ENCODE results near the gene CYP46A1. TPM values are rescaled to one million over a fixed set of nuclear protein-coding genes. Genes with fewer than 3 reads are reported as not detected.
A peak's percentile ranks its signal among the peaks of the same experiment; 100 is the strongest.

CYP46A1 gene
- total RNA-seq (2021) (not detected in 2 replicates), Bru-seq, nascent RNA (percentile 5 among the genes with signal in this experiment), BruChase-seq, experiment 1, labeled RNA remaining after a 2-hour chase (percentile 10 among the genes with signal in this experiment), BruChase-seq, experiment 2, labeled RNA remaining after a 6-hour chase (percentile 10 among the genes with signal in this experiment)
- long read RNA-seq: 0 reads

- TF ChIP-seq, protein P1, sequence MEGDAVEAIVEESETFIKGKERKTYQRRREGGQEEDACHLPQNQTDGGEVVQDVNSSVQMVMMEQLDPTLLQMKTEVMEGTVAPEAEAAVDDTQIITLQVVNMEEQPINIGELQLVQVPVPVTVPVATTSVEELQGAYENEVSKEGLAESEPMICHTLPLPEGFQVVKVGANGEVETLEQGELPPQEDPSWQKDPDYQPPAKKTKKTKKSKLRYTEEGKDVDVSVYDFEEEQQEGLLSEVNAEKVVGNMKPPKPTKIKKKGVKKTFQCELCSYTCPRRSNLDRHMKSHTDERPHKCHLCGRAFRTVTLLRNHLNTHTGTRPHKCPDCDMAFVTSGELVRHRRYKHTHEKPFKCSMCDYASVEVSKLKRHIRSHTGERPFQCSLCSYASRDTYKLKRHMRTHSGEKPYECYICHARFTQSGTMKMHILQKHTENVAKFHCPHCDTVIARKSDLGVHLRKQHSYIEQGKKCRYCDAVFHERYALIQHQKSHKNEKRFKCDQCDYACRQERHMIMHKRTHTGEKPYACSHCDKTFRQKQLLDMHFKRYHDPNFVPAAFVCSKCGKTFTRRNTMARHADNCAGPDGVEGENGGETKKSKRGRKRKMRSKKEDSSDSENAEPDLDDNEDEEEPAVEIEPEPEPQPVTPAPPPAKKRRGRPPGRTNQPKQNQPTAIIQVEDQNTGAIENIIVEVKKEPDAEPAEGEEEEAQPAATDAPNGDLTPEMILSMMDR (conservative IDR thresholded peaks at IDR 0.05): no peak
- no peak for TF ChIP-seq EZH2 (IDR thresholded peaks at IDR 0.05; ENCODE audit: low read depth)
- Histone ChIP-seq H3K27me3 (ENCODE audit: insufficient read depth, low read depth) (peaks cover 12% of the 10 kb centered on the region; the same call in 1 of the 2 replicates), H3F3A (ENCODE audit: insufficient read depth, low read depth) (no peaks in the 10 kb centered on the region), H3K4me1 (replicated peaks; ENCODE audit: insufficient read depth) (no peaks in the 10 kb centered on the region), H2AFZ (peak within 1 kb of the TSS; percentile 90), H3K36me3 (ENCODE audit: low read depth) (no peaks in the 10 kb centered on the region), H4K20me1 (ENCODE audit: insufficient read depth) (no peaks in the 10 kb centered on the region), H3K79me2 (ENCODE audit: low read depth) (no peaks in the 10 kb centered on the region), H3K9me2 (ENCODE audit: insufficient read depth) (no peaks in the 10 kb centered on the region), H3K4me2 (peak within 1 kb of the TSS; percentile 89), H3K4me3 (peak within 1 kb of the TSS; percentile 61), H3K9me3 (ENCODE audit: insufficient read depth, low read depth) (no peaks in the 10 kb centered on the region), H3K27ac (no peak within 1 kb of the TSS)
- POLR2A ChIA-PET (ENCODE audit: unreplicated experiment): interaction anchor here (0.5 kb wide), 1 partner anchor 80 kb away, joined by 5 read pairs; the partner anchor contains the start of gene CCDC85C
- DNase-seq: peak; percentile 85 to 90
- CTCF ChIA-PET: interaction anchor here (0.6 kb wide), 1 partner anchor 510 kb away, joined by 3 read pairs; no protein-coding TSS in a partner anchor
- no TSS peak for BruUV-seq (replicated peaks)
- intact Hi-C loops (cut with micrococcal nuclease; ENCODE audit: unreplicated experiment): loop anchor here (2.0 to 10.0 kb wide), 2 partner anchors 201 to 299 kb away; no protein-coding TSS in a partner anchor
These were observed at the start of gene CYP46A1 for GRCh38 chr14:99683619-99684409. TSS of gene CYP46A1 (plus strand) at chr14:99684298. CDS start at chr14:99684418, 120 bp downstream.

- Histone ChIP-seq H3K36me3 (ENCODE audit: low read depth) (no peaks in the 10 kb centered on the region), H3F3A (ENCODE audit: insufficient read depth, low read depth) (no peaks in the 10 kb centered on the region), H3K27ac (no peak overlapping the region), H3K9me2 (ENCODE audit: insufficient read depth) (no peaks in the 10 kb centered on the region), H4K20me1 (ENCODE audit: insufficient read depth) (no peaks in the 10 kb centered on the region), H2AFZ (no peak overlapping the region), H3K79me2 (ENCODE audit: low read depth) (no peaks in the 10 kb centered on the region), H3K27me3 (ENCODE audit: insufficient read depth, low read depth) (no peaks in the 10 kb centered on the region), H3K4me3 (no peak overlapping the region), H3K9me3 (ENCODE audit: insufficient read depth, low read depth) (no peaks in the 10 kb centered on the region), H3K4me1 (replicated peaks; ENCODE audit: insufficient read depth) (no peaks in the 10 kb centered on the region), H3K4me2 (no peak overlapping the region)
- no TSS peak for BruUV-seq (replicated peaks)
- no peak for DNase-seq
- TF ChIP-seq EZH2 (IDR thresholded peaks at IDR 0.05; ENCODE audit: low read depth): no peak
- TF ChIP-seq, protein P1 (conservative IDR thresholded peaks at IDR 0.05): no peak
- intact Hi-C loops (cut with micrococcal nuclease; ENCODE audit: unreplicated experiment): no loop called here
- ChIA-PET CTCF (no interaction called here), POLR2A (ENCODE audit: unreplicated experiment) (no interaction called here)
These were observed 49.7 kb upstream of the CYP46A1 start for GRCh38 chr14:99634443-99634842.

DNA sequence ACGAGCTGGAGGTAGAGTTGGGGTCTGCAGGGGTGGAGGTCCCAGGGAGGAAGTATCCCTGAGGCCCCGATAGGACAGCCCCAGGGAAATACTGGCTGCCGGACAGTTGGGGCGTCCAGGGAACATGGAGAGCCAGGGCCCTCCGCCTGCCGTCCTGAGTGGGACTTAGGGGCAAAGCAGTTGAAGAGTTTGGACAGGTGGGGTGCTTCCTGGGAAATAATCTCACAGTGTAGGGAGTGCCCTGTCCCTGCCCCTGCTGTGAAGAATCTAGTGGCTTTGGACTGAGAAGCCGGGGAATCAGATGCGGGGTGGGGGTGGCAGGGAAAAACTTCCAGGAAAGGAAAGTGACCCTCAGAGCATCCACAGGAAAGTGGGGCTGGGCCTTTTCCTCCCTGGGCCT is 49.0 kb upstream of the CYP46A1 start:
- H3K79me2 ChIP-seq (ENCODE audit: low read depth): no peaks in the 10 kb centered on the region
- intact Hi-C loops (cut with micrococcal nuclease; ENCODE audit: unreplicated experiment): no loop called here
- H4K20me1 ChIP-seq (ENCODE audit: insufficient read depth): no peaks in the 10 kb centered on the region
- no peaks in the 10 kb centered on the region for H3K4me1 ChIP-seq (replicated peaks; ENCODE audit: insufficient read depth)
- H3K4me3 ChIP-seq: no peak overlapping the region
- POLR2A ChIA-PET (ENCODE audit: unreplicated experiment): no interaction called here
- H2AFZ ChIP-seq: no peak overlapping the region
- TF ChIP-seq EZH2 (IDR thresholded peaks at IDR 0.05; ENCODE audit: low read depth): no peak
- H3K27me3 ChIP-seq (ENCODE audit: insufficient read depth, low read depth): no peaks in the 10 kb centered on the region
- H3K9me3 ChIP-seq (ENCODE audit: insufficient read depth, low read depth): no peaks in the 10 kb centered on the region
- no peak for DNase-seq
- no peaks in the 10 kb centered on the region for H3F3A ChIP-seq (ENCODE audit: insufficient read depth, low read depth)
- CTCF ChIA-PET: no interaction called here
- H3K9me2 ChIP-seq (ENCODE audit: insufficient read depth): no peaks in the 10 kb centered on the region
- H3K27ac ChIP-seq: no peak overlapping the region
- no peak overlapping the region for H3K4me2 ChIP-seq
- H3K36me3 ChIP-seq (ENCODE audit: low read depth): no peaks in the 10 kb centered on the region
- no TSS peak for BruUV-seq (replicated peaks)
